Measurements from ENCODE around the gene KCNQ1.

Gene KCNQ1

DNA sequence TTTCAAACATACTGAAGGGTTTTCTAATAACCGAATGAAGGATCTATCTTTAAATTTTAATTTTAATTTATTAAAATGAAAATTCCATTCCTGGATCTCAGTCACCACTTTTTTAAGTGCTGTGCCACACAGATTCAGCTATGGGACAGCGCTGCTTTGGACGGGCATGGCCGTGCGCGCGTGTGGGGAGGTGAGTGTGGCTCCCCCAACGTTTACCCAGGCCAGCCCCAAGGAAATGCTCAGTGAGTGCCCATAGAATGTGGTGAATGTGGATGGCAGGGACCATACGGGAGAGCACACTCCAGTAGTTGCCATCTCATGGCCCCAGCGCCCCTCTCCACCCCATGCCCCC is 343.0 kb downstream of the KCNQ1 start:
- H3K4me3 ChIP-seq (ENCODE audit: low read depth, low read length) = no peak overlapping the region
- TF ChIP-seq, protein P1, sequence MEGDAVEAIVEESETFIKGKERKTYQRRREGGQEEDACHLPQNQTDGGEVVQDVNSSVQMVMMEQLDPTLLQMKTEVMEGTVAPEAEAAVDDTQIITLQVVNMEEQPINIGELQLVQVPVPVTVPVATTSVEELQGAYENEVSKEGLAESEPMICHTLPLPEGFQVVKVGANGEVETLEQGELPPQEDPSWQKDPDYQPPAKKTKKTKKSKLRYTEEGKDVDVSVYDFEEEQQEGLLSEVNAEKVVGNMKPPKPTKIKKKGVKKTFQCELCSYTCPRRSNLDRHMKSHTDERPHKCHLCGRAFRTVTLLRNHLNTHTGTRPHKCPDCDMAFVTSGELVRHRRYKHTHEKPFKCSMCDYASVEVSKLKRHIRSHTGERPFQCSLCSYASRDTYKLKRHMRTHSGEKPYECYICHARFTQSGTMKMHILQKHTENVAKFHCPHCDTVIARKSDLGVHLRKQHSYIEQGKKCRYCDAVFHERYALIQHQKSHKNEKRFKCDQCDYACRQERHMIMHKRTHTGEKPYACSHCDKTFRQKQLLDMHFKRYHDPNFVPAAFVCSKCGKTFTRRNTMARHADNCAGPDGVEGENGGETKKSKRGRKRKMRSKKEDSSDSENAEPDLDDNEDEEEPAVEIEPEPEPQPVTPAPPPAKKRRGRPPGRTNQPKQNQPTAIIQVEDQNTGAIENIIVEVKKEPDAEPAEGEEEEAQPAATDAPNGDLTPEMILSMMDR (IDR thresholded peaks at IDR 0.05; ENCODE audit: borderline replicate concordance, insufficient read depth, low read depth, low read length) = no peak

DNA sequence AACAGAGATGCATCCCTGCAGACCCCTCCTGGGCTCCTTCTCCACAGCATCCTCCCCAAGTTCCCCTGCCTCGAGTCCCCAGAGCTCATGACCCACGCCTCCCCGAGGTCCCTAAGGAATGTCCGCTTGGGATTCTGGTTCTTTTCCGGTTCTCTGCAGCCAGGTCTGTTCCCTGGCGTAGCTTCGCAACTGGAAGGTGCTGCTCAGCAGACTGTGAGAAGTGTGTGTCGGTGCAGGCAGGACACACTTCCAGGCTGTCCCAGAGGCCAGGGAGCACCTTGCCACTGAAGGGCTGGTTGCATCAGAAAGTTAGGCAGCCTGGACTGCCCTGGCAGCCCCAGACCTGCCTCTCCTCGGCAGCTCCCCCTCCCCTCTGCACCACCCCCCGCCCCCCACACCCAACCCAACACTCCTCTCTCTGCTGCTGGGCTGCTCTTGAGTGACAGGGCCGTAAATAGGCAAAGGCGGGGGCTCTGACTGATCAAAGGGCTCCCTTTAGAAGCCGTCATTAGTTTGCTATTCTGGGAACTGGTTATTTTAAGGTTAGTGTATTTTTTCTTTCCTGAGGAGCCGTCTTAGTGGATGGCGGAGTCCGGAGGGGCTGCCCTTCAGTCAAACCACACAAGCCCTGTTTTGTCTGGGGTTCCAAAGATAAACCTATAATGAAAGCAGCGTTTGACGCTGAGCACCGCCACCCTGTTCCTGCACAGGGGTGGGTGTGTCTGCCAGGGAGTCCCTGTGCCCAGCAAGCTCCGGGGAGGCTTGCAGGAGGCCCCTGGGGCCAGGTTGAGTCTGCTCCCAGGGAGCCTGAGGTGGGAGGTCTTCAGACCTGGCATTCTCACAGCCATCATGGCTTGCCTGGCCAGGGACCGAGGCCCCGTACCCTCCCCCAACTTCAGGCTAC is 343.6 kb downstream of the KCNQ1 start:
- no peak overlapping the region for H3K4me3 ChIP-seq (ENCODE audit: low read depth, low read length)
- TF ChIP-seq, protein P1 (IDR thresholded peaks at IDR 0.05; ENCODE audit: borderline replicate concordance, insufficient read depth, low read depth, low read length) = no peak

DNA sequence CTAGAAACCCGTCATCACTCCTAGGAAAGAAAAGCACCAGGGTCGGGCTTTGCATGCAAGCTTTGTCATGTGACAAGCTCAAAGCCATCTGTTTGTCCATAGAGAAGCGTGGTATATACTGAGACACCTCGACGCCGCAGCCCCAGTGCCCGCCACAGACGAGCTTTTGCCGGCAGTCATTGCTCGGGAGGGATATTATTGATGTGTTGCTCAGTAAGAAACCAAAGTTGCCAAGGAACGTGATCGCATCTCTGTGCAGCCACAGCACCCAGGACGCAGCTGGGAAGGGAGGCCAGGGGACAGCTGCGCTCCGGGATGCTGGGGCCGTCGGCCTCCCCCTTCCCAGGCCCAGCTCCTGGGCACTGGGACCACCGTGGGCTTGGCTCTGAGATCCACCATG is 344.5 kb downstream of the KCNQ1 start:
- TF ChIP-seq, protein P1 (IDR thresholded peaks at IDR 0.05; ENCODE audit: borderline replicate concordance, insufficient read depth, low read depth, low read length) = no peak
- H3K4me3 ChIP-seq (ENCODE audit: low read depth, low read length) = no peak overlapping the region

DNA sequence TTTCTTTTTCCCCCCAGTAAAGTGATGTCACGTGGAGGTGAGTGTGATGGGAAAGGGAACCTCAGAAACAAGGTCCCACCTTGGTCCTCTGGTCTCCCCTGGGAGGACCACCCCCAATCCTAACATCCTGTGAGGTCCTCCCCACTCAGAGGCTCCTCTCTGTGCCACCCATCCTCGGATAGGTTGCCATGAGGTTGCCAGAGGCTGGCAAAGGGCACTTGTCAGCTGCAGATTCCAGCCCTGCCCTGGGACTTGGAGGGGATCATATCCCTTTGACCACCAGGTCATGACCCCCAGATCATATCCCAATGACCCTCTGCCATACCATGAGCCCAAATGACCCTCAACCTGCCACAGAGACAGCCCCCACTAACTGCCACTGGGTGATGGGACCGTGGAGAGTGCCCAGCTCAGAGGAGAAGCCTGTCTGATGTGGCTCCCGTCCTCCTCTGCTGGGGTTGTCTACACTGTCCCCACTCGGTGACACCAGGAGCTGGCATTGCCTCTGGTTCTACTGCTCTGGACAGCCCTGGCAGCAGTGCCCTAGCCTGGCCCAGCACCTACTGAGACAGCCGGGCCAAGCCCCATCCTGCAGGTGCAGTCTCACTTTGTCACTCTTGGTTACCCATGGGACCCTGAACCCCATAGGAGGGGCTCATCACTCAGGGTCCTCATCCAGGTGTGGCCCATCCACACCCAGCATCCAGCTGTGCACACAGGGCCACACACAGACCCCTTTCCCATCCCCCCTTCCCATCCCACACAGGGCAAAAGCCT is 345.2 kb downstream of the KCNQ1 start:
- TF ChIP-seq, protein P1 (IDR thresholded peaks at IDR 0.05; ENCODE audit: borderline replicate concordance, insufficient read depth, low read depth, low read length) = no peak

DNA sequence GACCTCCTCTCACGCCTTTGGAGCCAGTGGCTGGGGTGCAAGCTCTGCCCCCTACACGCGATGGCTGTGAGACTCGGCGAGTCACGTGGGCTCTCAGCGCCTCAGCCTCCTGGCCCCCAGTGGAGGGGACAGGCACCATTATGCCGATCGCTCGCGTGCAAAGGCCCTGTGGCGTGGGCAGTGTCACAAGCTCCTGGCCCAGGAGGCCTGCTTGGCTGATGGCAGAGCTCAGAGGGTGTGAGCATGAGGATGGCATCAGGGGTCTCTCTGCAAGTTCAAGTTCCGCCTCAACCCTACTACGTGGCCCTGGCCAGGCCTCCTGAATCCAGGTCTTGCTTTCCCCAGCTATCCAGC is 345.7 kb downstream of the KCNQ1 start:
- H3K4me3 ChIP-seq (ENCODE audit: low read depth, low read length) = no peak overlapping the region
- TF ChIP-seq, protein P1 (IDR thresholded peaks at IDR 0.05; ENCODE audit: borderline replicate concordance, insufficient read depth, low read depth, low read length) = no peak

More for the DNA sequence above, 345.2 kb downstream of the KCNQ1 start:
- no peak overlapping the region for H3K4me3 ChIP-seq (ENCODE audit: low read depth, low read length)

DNA sequence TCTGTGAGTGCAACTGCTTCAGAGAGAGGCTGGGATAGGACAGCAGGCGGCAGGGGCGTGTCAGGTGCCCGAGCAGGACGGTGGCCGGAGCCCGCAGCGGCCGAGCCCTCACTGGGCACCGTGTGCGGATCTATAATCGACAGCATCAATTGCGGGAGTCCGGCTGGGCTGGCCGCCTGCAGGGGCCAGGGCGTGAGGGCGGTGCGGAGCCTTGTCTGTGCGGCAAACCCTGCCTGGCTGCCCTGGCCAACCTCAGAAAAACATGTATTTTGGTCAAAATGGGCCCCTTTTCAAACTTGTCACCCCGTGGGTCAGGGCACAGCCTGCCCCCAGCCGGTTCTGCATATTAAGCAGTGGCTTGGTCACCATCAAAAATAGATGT is 346.3 kb downstream of the KCNQ1 start:
- no peak overlapping the region for H3K4me3 ChIP-seq (ENCODE audit: low read depth, low read length)
- TF ChIP-seq, protein P1 (IDR thresholded peaks at IDR 0.05; ENCODE audit: borderline replicate concordance, insufficient read depth, low read depth, low read length) = no peak

Data from GM12875 (cell line).